ENCODE data around the gene XRCC1.
"Not testable (repeated sequence)": the region's sequence is repeated elsewhere in the genome, so short reads cannot be mapped to it uniquely, and the experiment has no call there.

The XRCC1 gene

GRCh38 chr19:43540381-43540780 lies 34.9 kb downstream of the XRCC1 start:
- DNase-seq = no peak

DNA sequence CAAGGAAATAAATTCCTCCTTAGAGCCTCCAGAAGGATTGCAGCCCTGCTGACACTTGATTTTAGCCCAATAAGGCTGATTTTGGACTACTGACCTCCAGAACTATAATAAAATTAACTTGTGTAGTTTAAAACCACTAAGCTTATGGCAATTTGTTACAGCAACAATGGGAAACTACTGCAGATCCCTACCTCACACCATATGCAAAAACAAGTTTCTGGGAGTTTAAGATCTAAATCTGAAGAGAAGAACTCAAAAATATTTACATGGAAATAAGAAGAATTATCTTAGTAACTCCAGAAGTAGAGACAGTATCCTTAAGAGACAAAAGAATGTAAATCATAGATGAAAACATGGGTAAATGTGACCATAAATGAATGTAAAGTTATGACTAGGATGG lies 36.4 kb downstream of the XRCC1 start:
- no peak for DNase-seq

DNA sequence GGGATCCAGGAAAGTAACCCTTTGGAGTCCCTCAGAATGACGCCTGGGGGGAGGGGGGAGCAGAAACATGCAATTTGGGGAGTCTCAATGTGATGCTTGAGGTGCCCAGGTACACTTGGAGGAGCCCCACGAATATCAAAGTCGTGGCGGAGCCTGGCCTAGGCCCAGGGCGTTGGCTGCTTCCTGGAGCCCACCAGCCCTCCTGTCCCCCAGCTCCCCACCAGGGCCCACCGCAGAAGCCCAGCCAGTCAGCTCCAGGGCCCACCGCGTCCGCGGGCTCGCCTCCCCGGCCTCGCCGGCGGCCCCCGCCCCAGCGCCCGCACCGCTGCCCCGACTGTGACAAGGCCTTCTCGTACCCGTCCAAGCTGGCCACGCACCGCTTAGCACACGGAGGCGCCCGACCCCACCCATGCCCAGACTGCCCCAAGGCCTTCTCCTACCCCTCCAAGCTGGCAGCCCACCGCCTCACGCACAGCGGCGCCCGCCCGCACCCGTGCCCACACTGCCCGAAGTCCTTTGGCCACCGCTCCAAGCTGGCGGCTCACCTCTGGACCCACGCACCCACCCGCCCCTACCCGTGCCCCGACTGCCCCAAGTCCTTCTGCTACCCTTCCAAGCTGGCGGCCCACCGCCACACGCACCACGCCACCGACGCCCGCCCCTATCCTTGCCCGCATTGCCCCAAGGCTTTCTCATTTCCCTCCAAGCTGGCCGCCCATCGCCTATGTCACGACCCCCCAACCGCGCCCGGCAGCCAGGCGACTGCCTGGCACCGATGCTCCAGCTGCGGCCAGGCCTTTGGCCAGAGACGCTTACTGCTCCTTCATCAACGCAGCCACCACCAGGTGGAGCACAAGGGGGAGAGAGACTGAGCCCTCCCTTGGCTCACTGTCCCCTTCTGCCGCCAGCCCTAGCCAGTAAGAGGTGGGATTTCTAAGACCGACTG lies 40.2 kb downstream of the XRCC1 start:
- DNase-seq = peak; percentile 54

DNA sequence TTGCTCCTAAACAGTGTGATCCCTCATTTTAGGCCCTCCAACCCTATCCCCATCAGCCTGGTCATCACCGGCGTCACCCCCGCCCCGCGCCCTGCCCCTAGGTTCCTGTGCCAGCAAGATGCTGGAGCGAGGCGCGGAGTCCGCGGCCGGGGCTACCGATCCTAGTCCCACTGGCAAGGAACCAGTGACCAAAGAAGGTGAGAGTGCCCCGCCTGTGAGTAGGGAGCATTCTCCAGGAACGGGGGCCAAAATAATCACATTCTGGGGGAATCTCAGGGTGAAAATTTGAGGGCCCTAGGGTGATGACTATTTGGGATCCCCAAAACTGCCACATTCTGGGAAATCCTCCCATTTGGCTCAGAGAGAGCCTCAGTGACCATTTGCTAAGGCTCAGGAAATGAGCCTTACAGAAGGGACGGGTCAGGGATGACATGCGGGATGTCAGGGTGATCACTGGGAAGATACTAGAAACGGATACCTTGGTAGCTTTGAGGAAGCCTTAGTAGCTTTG lies 41.0 kb downstream of the XRCC1 start:
- DNase-seq = no peak

- peak; percentile 99 for DNase-seq
These were observed 41.6 kb downstream of the XRCC1 start for GRCh38 chr19:43533546-43534304.

- peak; percentile 93 for DNase-seq
These were observed 42.3 kb downstream of the XRCC1 start, which contains the start of gene ZNF575 for GRCh38 chr19:43532962-43533545. Gene ZNF575, plus strand, starts transcription at chr19:43533188. Its CDS starts 1,235 bp downstream, at chr19:43534423.

DNA sequence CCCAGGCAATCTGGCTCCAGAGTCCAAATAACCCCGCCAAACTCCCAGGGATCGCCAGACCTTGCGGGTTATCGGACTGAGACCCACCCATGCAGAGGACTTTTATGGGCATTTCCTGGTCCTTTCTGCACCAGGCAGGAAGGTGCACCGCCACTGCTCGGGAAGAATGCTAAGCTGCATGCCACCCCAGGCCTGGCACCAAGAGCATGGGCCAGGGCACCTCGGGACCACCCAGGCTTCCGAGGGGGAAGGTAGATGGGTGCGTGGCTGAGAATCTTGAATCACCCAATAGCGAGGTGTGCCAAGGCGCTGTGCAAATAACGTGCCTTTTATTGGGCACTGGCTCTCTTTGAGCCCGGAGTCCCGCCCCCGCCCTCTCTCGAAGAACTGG lies 42.8 kb downstream of the XRCC1 start:
- no peak for DNase-seq

DNA sequence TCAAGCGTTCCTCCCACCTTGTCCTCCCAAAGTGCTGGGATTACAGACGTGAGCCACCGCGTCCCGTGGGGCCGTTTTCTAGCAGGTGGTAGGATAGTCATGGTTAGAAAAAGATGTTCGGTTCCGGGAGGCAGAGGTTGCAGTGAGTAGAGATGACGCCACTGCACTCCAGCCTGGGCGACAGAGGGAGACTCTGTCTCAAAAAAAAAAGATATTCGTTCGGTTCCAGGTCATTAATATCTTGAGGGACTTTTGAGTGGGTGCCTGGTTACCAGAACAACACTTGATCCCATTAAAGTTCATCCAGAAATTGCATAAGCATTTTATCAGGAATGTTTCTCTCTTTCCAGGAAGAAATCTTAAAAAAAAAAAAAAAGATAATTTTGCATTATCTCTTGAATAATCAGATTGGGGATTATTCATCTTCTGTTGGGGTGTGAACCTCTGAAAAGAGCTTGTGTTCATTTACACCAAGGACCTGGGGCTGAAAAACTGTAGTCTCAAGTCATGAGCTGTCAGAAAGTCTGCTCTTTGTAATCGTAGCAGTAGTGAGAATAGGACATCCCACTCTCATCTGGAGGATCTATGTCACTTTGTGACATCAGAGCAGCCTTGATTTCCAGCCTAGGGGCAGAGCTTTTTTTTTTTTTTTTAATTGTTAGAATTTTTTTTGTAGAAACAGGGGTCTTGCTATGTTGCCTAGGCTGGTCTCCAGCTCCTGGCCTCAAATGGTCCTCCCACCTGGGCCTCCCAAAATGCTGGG lies 47.3 kb downstream of the XRCC1 start:
- no peak for DNase-seq

GRCh38 chr19:43526884-43527859 lies 48.2 kb downstream of the XRCC1 start, which contains the start of gene ETHE1:
Gene ETHE1, minus strand, starts transcription at chr19:43527201. Its CDS starts 24 bp downstream, at chr19:43527177.
- DNase-seq = peak; percentile 89

DNA sequence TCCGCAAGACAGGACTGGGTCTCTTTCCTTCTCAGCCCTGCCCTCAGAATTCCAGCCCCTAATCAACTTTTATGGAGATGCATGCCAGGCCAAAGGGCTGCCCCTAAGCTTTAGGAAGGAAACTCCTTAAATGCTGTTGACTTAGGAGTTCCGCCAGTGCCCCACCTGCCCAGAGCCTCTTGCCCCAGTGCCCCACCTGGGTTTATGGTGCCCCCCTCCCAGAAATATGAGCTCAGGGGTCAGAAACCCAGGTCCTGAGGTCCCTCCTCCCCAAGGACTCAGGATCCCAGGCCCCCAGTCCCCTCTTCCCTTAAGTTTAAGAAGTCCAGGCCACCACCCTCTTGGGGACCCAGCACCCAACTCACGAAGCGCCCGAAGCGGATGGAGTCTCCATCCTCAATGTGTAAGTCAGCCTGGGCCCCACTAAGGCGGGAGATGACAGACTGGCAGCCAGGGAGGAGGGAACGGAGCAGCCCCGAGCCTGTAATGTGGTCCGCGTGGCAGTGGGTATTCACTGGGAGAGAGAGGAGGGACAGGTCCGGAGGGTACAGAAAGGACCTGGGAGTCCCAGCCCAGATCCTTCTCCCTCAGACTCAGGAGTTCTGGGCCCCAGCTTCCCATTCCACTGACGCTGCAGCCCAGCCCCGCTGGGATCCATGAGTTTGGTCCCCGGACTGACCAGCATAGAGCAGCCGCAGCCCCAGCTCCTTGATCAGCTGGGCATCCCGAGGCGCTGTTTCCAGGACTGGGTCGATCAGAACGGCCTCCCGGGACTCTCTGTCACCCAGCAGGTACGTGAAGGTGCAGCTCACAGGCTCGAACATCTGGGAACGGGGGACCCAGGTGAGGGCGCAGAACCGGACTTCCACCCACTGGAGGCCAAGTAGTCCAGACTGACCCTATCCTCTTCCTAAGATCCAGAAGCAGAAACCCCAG lies 49.2 kb downstream of the XRCC1 start:
- peak; percentile 59 for DNase-seq

DNA sequence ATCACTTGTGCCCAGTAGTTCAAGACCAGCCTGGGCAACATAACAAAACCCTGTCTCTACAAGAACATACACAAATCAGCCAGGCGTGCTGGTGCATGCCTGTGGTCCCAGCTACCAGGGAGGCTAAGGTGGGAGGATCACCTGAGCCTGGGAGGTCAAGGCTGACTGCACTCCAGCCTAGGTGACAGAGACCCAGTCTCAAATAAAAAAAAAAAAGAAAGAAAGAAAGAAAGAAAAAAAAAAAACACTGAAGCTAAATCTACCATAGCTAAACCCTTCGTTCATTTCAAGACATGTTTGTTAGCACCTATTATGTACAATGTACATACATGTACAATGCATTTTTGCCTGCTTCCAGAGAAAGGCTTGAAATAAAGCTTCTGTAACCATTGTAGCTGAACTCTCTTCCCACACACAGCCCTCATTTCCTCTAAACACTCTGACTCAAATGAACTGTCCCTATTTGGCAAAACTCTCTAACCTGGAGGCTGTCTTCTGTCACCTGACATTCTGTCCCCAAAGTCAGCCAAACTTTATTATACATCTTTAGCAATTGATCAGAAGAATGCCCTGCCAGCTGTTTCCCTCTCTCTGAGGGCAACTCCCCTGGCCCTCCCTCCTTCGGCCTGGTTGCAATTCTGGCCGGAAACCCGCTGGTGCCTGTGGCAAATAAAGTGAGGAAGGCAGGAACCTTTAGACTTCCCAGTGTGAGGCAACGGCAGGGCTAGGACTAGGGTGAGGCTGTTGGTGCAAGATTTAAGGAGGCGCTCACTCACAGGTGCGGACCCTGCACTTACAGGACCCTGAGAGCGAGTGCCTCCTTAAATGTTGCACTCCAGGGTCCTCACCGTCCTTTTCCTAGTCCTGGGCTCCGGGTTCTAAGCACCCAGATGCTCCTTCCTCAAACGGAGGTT lies 50.1 kb downstream of the XRCC1 start:
- DNase-seq = peak; percentile 52

GRCh38 chr19:43523696-43524095 lies 51.6 kb downstream of the XRCC1 start:
- not testable (repeated sequence) for DNase-seq

GRCh38 chr19:43522929-43523328 lies 52.4 kb downstream of the XRCC1 start:
- DNase-seq = no peak

- DNase-seq = peak; percentile 90
These were observed 55.8 kb downstream of the XRCC1 start for GRCh38 chr19:43519436-43520088.

DNA sequence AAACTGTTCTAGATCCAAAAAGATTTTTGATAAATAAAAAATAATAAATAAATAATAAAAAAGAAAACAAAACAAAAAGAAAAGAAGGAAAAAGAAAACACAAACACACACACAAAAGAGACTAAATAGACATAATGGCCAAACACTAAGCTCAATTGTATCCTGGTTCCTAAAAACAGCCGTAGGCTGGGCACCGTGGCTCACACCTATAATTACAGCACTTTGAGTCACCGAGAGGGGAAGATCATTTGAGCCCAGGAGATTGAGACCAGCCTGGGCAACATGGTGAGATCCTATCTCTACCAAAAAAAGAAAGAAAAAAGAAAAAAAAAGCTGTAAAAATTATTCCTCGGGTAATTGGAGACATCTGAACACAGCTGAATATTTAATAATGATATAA lies 57.3 kb downstream of the XRCC1 start:
- DNase-seq = no peak

GRCh38 chr19:43512399-43512798 lies 62.9 kb downstream of the XRCC1 start:
- DNase-seq = not testable (repeated sequence)

DNA sequence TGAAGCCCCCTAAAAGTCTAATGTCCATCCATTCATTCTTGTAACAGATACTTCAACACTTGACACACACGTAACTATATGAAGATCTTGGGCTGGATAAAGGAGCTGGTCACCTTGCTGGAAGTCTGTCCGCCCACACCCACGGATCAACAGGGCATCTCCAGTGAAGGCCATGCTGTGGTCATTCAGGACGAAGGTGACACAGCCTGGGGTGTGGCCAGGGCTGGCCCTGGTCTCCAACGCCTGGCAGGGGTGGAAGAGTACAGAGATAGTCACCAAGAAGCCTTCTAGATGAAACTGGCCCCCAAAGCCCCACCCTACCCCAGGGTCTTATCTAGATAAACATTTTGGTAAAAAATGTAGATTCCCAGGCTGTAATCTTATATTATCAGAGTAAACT lies 64.0 kb downstream of the XRCC1 start:
- no peak for DNase-seq

- no peak for DNase-seq
These were observed 64.6 kb downstream of the XRCC1 start for GRCh38 chr19:43510713-43511112.
